Measurements from ENCODE around the gene C1orf35. TPM values are rescaled to one million over a fixed set of nuclear protein-coding genes. Genes with fewer than 3 reads are reported as not detected.
A peak's percentile ranks its signal among the peaks of the same experiment; 100 is the strongest.

Gene C1orf35
- total and polyA plus RNA-seq, 9 of the 15 experiments (the other 6 are each of a cell fraction or from before 2014, with no cell fraction given) = 3.2 to 48.7 (median 12.5) TPM

DNA sequence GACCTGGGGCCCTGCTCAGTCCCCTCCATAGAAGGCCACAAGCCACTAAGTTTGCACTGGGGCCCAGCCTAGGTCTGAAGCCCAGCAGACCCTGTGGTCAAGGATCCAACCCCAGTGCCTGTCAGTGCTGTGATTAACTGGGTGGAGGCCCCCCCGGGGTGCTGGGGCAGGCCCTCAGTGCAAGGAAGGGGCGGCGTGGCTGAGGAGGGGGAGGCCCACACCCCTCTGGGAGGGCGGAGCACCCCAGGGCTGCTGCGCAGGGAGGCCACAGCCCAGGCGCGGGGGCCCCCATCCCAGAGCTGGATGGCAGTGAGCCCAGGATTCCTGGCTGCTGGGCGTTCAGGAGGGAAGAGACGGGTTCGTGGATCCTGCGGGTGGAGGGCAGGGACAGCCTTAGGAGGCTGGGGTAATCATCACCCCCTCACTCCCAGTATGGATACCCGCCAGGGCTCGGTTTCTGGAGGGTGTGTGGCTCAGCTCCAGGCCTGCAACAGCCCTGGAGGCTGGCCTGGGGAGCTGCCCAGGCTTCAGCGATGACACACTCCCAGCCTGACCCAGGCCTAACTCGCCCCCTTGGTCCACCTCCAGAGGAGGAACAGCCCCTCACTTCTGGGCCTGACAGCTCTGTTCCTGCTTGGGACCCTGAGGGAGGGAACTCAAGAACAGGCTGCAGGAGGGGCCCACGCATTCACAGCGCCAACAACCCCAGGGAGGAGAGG, 47.5 kb upstream of the C1orf35 start (continued):
- no peak for TF ChIP-seq ZMIZ1 (IDR thresholded peaks at IDR 0.05; ENCODE audit: low read depth in 2 of 2, low read length in 2 of 2)
- TF ChIP-seq ATF3 (IDR thresholded peaks at IDR 0.05) = no peak
- TF ChIP-seq ATF3 (CRISPR knock-in tag; conservative IDR thresholded peaks at IDR 0.05) = no peak
- TF ChIP-seq, protein P1, sequence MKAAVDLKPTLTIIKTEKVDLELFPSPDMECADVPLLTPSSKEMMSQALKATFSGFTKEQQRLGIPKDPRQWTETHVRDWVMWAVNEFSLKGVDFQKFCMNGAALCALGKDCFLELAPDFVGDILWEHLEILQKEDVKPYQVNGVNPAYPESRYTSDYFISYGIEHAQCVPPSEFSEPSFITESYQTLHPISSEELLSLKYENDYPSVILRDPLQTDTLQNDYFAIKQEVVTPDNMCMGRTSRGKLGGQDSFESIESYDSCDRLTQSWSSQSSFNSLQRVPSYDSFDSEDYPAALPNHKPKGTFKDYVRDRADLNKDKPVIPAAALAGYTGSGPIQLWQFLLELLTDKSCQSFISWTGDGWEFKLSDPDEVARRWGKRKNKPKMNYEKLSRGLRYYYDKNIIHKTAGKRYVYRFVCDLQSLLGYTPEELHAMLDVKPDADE (conservative IDR thresholded peaks at IDR 0.05; ENCODE audit: control insufficient read depth, low read depth, low read length) = 0 out of 2 replicates have a peak, but pooled peaks have one; percentile 33
- 0 out of 2 replicates have a peak, but pooled peaks have one; percentile 18 for TF ChIP-seq NFIC (IDR thresholded peaks at IDR 0.05)
